OCI-LY3 (cell line): ENCODE data around the gene EPHA2.

Source experiments
- H2AFZ ChIP-seq: fragments of 200-600, 300-600 bp; shearing (Covaris generic); 2 replicates; pipeline ENCODE4 v1.6.0; 2014; ENCODE audit warnings: antibody characterized with exemption, low read depth, low read length
- H3K27ac ChIP-seq: fragments of 200-600, 300-600 bp; sonication (generic); 2 replicates; pipeline ENCODE4 v1.5.1; 2014; ENCODE audit warnings: mild to moderate bottlenecking, low read length, moderate library complexity, mixed read lengths
- H3K27me3 ChIP-seq: fragments of 200-600, 300-600 bp; sonication (generic); 2 replicates; pipeline ENCODE4 v1.6.1; 2014; ENCODE audit warnings: low read depth, low read length, mixed read lengths
- H3K36me3 ChIP-seq: fragments of 200-600, 300-600 bp; sonication (generic); replicated peaks from 2 replicates; pipeline ENCODE3; 2014; ENCODE audit warnings: low read depth, low read length, mixed read lengths
- H3K4me1 ChIP-seq: fragments of 300-600, 200-600 bp; sonication (generic); 2 replicates; pipeline ENCODE4 v1.6.1; 2014; ENCODE audit warnings: low read length, mixed read lengths
- H3K4me2 ChIP-seq: fragments of 200-600, 300-600 bp; sonication (generic); 2 replicates; pipeline ENCODE4 v1.6.1; 2014; ENCODE audit warnings: low read length, mixed read lengths
- H3K4me3 ChIP-seq: fragments of 300-600, 200-600 bp; sonication (generic); 2 replicates; pipeline ENCODE4 v1.5.1; 2014; ENCODE audit warnings: antibody characterized with exemption, mild to moderate bottlenecking, low read length, moderate library complexity
- H3K79me2 ChIP-seq: fragments of 300-600, 200-600 bp; shearing (Covaris generic); 2 replicates; pipeline ENCODE4 v1.6.1; 2014; ENCODE audit warnings: mild to moderate bottlenecking, low read length, mixed read lengths
- H3K9ac ChIP-seq: fragments of 300-600, 200-600 bp; shearing (Covaris generic); 2 replicates; pipeline ENCODE4 v1.6.0; 2014; ENCODE audit warnings: mild to moderate bottlenecking, low read length, moderate library complexity
- H3K9me3 ChIP-seq: fragments of 200-600, 300-600 bp; shearing (Covaris generic); 2 replicates; pipeline ENCODE4 v1.6.1; 2014; ENCODE audit warnings: low read length, mixed read lengths; ENCODE audit not compliant: insufficient read depth
- H4K20me1 ChIP-seq: fragments of 200-600, 300-600 bp; sonication (generic); 2 replicates; pipeline ENCODE4 v1.6.1; 2016; ENCODE audit warnings: low read length, mixed read lengths; ENCODE audit not compliant: insufficient read depth
- EZH2phosphoT487 ChIP-seq: fragments of 200-600 bp; shearing (Covaris generic); IDR thresholded peaks from 2 replicates; pipeline ENCODE4 v1.6.1; 2018; ENCODE audit warnings: antibody characterized with exemption, mixed run types, low read depth
- TF ChIP-seq, protein P1 (sequence below): fragments of 200-600, 300-600 bp; sonication (generic); IDR thresholded peaks from 2 replicates; pipeline ENCODE4 v1.5.1; 2014; ENCODE audit warnings: antibody characterized with exemption, low read length, low read depth

The EPHA2 gene

DNA sequence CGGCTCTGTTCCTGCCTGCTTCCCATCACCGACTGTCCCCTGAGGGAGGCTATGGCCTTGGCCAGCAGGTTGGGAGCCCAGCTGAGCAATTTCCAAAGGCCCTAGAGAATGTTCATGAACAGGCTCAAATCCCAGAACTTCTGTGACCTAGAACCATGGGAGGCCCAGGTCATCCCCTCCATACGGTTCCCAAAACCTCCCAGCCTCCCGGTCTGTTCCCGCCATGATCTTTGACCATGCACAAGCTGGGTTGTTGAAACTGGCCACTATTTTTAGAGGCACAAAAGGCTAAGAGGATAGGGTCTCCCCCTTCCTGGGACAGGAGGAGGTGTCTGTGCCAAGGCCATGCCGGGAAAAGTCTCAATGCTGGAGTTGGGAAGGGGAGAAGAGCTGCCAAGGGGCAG is 27.5 kb downstream of the EPHA2 start:
- no peak overlapping the region for H3K4me3 ChIP-seq
- no peaks in the 10 kb centered on the region for H3K36me3 ChIP-seq
- no peaks in the 10 kb centered on the region for H3K27me3 ChIP-seq
- TF ChIP-seq, protein P1, sequence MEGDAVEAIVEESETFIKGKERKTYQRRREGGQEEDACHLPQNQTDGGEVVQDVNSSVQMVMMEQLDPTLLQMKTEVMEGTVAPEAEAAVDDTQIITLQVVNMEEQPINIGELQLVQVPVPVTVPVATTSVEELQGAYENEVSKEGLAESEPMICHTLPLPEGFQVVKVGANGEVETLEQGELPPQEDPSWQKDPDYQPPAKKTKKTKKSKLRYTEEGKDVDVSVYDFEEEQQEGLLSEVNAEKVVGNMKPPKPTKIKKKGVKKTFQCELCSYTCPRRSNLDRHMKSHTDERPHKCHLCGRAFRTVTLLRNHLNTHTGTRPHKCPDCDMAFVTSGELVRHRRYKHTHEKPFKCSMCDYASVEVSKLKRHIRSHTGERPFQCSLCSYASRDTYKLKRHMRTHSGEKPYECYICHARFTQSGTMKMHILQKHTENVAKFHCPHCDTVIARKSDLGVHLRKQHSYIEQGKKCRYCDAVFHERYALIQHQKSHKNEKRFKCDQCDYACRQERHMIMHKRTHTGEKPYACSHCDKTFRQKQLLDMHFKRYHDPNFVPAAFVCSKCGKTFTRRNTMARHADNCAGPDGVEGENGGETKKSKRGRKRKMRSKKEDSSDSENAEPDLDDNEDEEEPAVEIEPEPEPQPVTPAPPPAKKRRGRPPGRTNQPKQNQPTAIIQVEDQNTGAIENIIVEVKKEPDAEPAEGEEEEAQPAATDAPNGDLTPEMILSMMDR, result no peak
- no peak for TF ChIP-seq EZH2phosphoT487
- H4K20me1 ChIP-seq, result no peaks in the 10 kb centered on the region
- H3K9ac ChIP-seq, result no peak overlapping the region
- H3K4me1 ChIP-seq, result no peaks in the 10 kb centered on the region
- no peak overlapping the region for H2AFZ ChIP-seq
- no peaks in the 10 kb centered on the region for H3K9me3 ChIP-seq
- H3K79me2 ChIP-seq, result no peaks in the 10 kb centered on the region
- no peak overlapping the region for H3K27ac ChIP-seq
- no peak overlapping the region for H3K4me2 ChIP-seq

DNA sequence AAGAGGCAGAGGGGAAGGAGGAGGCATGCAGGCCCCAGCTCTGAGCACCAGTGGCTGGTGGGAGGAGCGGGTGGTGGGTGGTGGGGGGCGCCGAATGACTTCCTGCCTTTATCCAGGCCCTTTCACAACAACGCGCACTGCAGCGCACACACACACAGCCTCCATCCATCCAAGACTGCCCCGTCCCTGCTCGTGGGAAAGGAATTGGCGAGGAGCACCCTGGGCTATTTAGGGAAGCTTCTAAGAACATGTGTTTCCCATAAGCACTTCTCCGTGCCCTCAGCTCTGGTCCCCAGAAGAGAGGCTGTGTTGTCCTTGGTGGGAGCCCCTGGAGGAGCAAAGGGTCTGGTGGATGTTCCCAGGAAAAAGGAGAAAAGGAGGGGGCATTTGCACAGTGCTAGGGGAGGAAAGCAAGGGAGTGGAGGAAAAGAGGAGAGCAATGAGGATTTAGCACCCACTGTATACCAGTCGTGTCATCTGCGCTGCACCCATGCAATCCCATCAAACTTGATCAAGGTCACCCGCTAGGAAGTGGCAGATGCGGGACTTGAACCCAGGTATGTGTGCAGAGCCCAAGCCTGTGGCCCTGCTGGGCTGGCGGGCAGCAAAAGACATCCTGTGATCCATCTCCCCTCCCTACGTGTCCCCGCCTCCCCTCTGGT is 28.1 kb downstream of the EPHA2 start:
- H3K79me2 ChIP-seq, result no peaks in the 10 kb centered on the region
- no peak overlapping the region for H3K4me3 ChIP-seq
- no peak overlapping the region for H3K9ac ChIP-seq
- no peak overlapping the region for H3K4me2 ChIP-seq
- H4K20me1 ChIP-seq, result no peaks in the 10 kb centered on the region
- no peaks in the 10 kb centered on the region for H3K27me3 ChIP-seq
- H3K9me3 ChIP-seq, result no peaks in the 10 kb centered on the region
- TF ChIP-seq, protein P1, result no peak
- no peak overlapping the region for H2AFZ ChIP-seq
- no peaks in the 10 kb centered on the region for H3K4me1 ChIP-seq
- no peak overlapping the region for H3K27ac ChIP-seq
- no peaks in the 10 kb centered on the region for H3K36me3 ChIP-seq

DNA sequence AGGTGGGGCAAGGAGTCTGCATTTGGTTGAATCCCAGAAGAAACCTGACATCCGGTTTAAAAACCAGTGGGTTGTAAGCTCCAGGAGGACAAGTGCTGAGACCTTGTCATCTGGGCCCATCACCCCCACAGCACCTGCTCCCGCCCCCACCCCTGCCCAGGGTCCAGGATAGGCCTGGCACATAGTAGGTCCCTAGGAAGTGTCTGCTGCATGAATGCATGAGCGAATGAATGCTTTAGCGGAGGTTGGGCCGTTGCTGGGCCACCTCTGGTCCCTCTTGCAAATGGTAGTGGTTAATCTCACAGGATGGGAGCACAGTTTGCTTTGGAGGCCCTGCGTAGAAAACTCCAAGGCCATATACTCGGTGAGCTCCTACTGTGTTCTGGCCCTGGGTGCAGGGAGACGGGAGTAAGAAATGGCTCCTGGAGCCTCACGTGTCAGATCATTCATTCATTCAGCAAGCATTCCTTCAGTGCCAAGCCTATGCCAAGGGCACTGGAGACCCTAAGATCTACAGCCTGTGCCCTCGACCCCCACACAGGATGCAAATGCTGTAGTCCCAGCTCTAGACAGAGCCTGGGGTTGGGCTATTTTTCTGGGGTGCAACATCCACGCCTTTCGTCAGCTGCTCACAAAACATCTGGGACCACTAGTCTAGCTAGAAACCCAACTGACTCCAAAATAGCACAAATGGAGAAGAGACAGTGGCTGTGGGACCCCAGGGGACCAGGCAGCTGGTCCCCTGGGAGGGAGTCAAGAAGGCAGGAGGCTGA is 28.9 kb downstream of the EPHA2 start:
- H3K27me3 ChIP-seq, result no peaks in the 10 kb centered on the region
- H3K4me2 ChIP-seq, result no peak overlapping the region
- no peak overlapping the region for H3K27ac ChIP-seq
- H3K4me1 ChIP-seq, result no peaks in the 10 kb centered on the region
- H4K20me1 ChIP-seq, result no peaks in the 10 kb centered on the region
- H3K79me2 ChIP-seq, result no peaks in the 10 kb centered on the region
- no peaks in the 10 kb centered on the region for H3K36me3 ChIP-seq
- no peak overlapping the region for H3K9ac ChIP-seq
- H2AFZ ChIP-seq, result no peak overlapping the region
- H3K4me3 ChIP-seq, result no peak overlapping the region
- TF ChIP-seq EZH2phosphoT487, result no peak
- TF ChIP-seq, protein P1, result no peak
- no peaks in the 10 kb centered on the region for H3K9me3 ChIP-seq

DNA sequence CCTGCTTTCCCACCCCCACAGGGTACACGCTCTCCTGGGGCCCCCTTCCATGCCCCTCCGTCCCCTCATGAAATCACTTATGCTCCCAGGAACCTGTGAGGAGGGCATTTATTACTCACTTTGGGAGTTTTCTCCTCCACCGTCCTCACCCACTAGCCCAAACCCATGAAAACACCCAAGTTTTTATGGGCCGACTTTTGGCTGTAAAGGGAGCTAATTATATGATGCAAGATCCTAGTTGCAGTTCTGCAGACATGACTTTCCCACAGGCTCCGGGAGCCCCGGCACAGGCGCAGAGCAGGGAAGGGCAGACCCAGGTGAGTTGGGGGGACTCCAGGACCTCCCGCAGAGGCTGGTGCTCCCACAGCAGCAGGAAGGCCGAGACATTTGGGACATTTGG is 29.7 kb downstream of the EPHA2 start:
- no peak overlapping the region for H3K27ac ChIP-seq
- no peaks in the 10 kb centered on the region for H3K9me3 ChIP-seq
- no peak overlapping the region for H2AFZ ChIP-seq
- no peak for TF ChIP-seq EZH2phosphoT487
- TF ChIP-seq, protein P1, result no peak
- no peaks in the 10 kb centered on the region for H3K36me3 ChIP-seq
- H3K79me2 ChIP-seq, result no peaks in the 10 kb centered on the region
- no peaks in the 10 kb centered on the region for H4K20me1 ChIP-seq
- H3K4me2 ChIP-seq, result no peak overlapping the region
- H3K4me3 ChIP-seq, result no peak overlapping the region
- H3K9ac ChIP-seq, result no peak overlapping the region
- H3K4me1 ChIP-seq, result no peaks in the 10 kb centered on the region
- no peaks in the 10 kb centered on the region for H3K27me3 ChIP-seq
